Karpas-422 (cell line): ENCODE results near the gene ZNF892. TPM values are rescaled to one million over a fixed set of nuclear protein-coding genes. Genes with fewer than 3 reads are reported as not detected.
"Not testable (repeated sequence)": the region's sequence is repeated elsewhere in the genome, so short reads cannot be mapped to it uniquely, and the experiment has no call there.

Experiments used
- DNase-seq: peaks from one replicate; pipeline ENCODE4 v3.0.0-alpha.2; 2015
- H2AFZ ChIP-seq: fragments of 200-600 bp; sonication (generic); 2 replicates; pipeline ENCODE4 v1.6.1; 2014; ENCODE audit warnings: antibody characterized with exemption, low read length, mixed read lengths
- H3K27ac ChIP-seq: fragments of 200-600 bp; sonication (generic); 2 replicates; pipeline ENCODE4 v1.5.1; 2014; ENCODE audit warnings: mild to moderate bottlenecking, low read length, moderate library complexity
- H3K27me3 ChIP-seq: fragments of 200-600 bp; sonication (generic); 2 replicates; pipeline ENCODE4 v1.6.1; 2014; ENCODE audit warnings: low read length, mixed read lengths
- H3K36me3 ChIP-seq: fragments of 200-600 bp; sonication (generic); 2 replicates; pipeline ENCODE4 v1.6.1; 2014; ENCODE audit warnings: low read length, mixed read lengths; ENCODE audit not compliant: insufficient read depth
- H3K4me1 ChIP-seq: fragments of 200-600 bp; sonication (generic); 2 replicates; pipeline ENCODE4 v1.6.1; 2014; ENCODE audit warnings: mild to moderate bottlenecking, low read length, mixed read lengths
- H3K4me2 ChIP-seq: fragments of 200-600 bp; sonication (generic); 2 replicates; pipeline ENCODE4 v1.6.1; 2014; ENCODE audit warnings: low read length, low read depth, mild to moderate bottlenecking; ENCODE audit not compliant: poor library complexity, severe bottlenecking
- H3K4me3 ChIP-seq: fragments of 200-600 bp; sonication (generic); 2 replicates; pipeline ENCODE4 v1.5.1; 2014; ENCODE audit warnings: mild to moderate bottlenecking, antibody characterized with exemption, low read length, mixed read lengths
- H3K79me2 ChIP-seq: fragments of 200-600 bp; sonication (generic); 2 replicates; pipeline ENCODE4 v1.6.1; 2014; ENCODE audit warnings: mild to moderate bottlenecking, low read length, mixed read lengths
- H3K9ac ChIP-seq: fragments of 200-600 bp; sonication (generic); 2 replicates; pipeline ENCODE4 v1.6.0; 2014; ENCODE audit warnings: low read length
- H3K9me2 ChIP-seq: fragments of 200-600 bp; sonication (generic), shearing (Covaris generic); replicated peaks from 2 replicates; pipeline ENCODE4 v1.6.0; 2014; ENCODE audit warnings: mild to moderate bottlenecking, low read length, moderate library complexity; ENCODE audit not compliant: insufficient read depth
- H3K9me3 ChIP-seq: fragments of 300-700, 200-600 bp; sonication (generic); 2 replicates; pipeline ENCODE4 v1.6.1; 2014; ENCODE audit warnings: low read length, mixed read lengths
- H4K20me1 ChIP-seq: fragments of 200-600 bp; sonication (generic); 2 replicates; pipeline ENCODE4 v1.6.1; 2014; ENCODE audit warnings: mild to moderate bottlenecking, antibody characterized with exemption, low read length, low read depth; ENCODE audit not compliant: insufficient read depth
- total RNA-seq: library from RNA; depleted of rRNA; stranded (reverse); fragments of >200 nt; shearing (Covaris generic); gene quantifications from 2 replicates; pipeline ENCODE4 v1.2.3, GENCODE V29; 2014; ENCODE audit warnings: low replicate concordance; rRNA removed

Gene ZNF892
- total RNA-seq, 1 experiment from 2014 or later: 1.1 TPM

DNA sequence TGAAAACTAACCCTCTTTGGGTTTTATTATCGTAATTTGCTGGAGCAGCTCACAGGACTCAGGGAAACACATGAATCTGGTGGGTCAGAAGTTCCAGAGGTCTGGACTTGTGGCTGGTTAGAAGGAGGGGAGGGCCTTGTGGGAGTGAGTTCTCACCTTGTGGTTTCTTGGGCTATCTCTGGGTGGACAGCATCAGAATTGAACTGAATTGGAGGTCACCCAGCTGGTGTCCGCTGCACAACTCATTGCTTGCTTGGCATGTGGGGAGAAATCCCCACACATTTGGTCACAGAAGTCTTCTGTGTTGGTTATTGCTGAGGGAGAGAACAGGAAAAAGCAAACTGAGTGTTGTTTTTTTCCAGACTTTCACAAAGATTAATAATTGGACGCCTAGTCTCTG, 27.5 kb downstream of the ZNF892 start:
- Histone ChIP-seq H3K4me1 (no peaks in the 10 kb centered on the region), H3K9me2 (no peaks in the 10 kb centered on the region), H3K27me3 (no peaks in the 10 kb centered on the region), H3K4me3 (no peak overlapping the region), H3K36me3 (no peaks in the 10 kb centered on the region), H3K4me2 (no peak overlapping the region), H3K27ac (no peak overlapping the region), H4K20me1 (no peaks in the 10 kb centered on the region), H2AFZ (no peak overlapping the region), H3K9me3 (no peaks in the 10 kb centered on the region), H3K79me2 (no peaks in the 10 kb centered on the region), H3K9ac (no peak overlapping the region)
- DNase-seq: no peak

DNA sequence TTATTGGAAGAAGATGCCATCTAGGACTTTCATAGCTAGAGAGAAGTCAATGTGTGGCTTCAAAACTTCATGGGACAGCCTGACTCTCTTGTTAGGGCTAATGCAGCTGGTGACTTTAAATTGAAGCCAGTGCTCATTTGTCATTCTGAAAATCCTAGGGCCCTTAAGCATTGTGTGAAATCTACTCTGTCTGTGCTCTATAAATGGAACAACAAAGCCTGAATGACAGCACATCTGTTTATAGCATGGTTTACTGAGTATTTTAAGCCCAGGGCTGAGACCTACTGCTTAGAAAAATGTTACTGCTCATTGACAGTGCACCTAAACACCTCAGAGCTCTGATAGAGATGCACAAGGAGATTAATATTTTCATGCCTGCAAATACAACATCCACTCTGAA, 30.8 kb downstream of the ZNF892 start:
- Histone ChIP-seq H3K9me2 (no peaks in the 10 kb centered on the region), H3K79me2 (no peaks in the 10 kb centered on the region), H3K4me1 (no peaks in the 10 kb centered on the region), H2AFZ (no peak overlapping the region), H3K27ac (no peak overlapping the region), H3K4me3 (no peak overlapping the region), H3K4me2 (no peak overlapping the region), H3K9ac (no peak overlapping the region), H3K9me3 (no peaks in the 10 kb centered on the region), H4K20me1 (no peaks in the 10 kb centered on the region), H3K27me3 (no peaks in the 10 kb centered on the region), H3K36me3 (no peaks in the 10 kb centered on the region)
- DNase-seq: no peak

DNA sequence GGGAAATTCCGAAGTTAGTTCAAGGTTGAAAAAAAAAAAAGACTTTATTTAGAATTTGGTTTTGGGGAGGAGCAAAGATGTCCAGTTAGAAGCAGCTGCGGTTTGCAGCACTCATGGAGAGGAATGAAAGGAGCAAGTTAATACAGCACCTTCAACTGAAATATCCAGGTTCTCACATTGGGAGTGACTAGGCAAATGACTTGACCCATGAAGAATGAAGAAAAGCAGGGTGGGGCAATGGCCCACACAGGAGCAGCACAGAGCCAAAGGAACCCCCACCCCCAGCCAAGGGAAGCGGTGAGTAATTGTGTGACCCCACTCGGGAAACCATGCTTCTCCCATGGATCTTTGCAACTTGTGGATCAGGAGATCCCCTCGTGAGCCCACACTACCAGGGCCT, 32.8 kb downstream of the ZNF892 start:
- Histone ChIP-seq H3K79me2 (no peaks in the 10 kb centered on the region), H3K9me3 (no peaks in the 10 kb centered on the region), H3K4me2 (no peak overlapping the region), H3K9me2 (no peaks in the 10 kb centered on the region), H3K4me1 (no peaks in the 10 kb centered on the region), H3K9ac (no peak overlapping the region), H2AFZ (no peak overlapping the region), H3K36me3 (no peaks in the 10 kb centered on the region), H3K27ac (no peak overlapping the region), H3K27me3 (no peaks in the 10 kb centered on the region), H3K4me3 (no peak overlapping the region), H4K20me1 (no peaks in the 10 kb centered on the region)
- DNase-seq: no peak

DNA sequence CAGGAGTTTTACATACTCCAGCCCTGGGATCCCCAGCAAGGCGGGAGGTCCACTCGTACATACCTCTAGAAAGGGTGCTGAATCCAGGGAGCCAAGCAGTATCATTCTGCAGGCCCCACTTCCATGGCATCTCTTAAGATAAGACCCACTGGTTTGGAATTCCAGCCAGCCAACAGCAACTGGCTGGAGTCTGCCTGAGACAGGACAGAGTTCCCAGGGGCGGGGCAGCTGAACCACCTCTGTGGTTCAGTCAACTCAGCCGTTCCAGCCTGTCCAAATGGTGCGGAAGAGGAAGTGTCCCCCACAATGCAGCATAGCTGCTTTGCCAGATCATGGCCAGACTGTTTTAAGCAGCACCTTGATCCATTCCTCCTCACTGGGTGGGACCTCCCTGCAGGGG, 33.2 kb downstream of the ZNF892 start:
- Histone ChIP-seq H3K4me2 (no peak overlapping the region), H3K27ac (no peak overlapping the region)

DNA sequence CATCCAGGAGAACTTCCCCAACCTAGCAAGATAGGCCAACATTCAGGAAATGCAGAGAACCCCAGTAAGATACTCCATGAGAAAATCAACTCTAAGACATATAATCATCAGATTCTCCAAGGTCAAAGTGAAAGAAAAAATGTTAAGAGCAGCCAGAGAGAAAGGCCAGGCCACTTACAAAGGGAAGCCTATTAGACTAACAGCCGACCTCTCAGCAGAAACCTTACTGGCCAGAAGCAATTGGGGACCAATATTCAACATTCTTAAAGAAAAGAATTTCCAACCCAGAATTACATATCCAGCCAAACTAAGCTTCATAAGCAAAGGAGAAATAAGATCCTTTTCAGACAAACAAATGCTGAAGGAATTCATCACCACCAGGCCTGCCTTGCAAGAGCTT, 34.8 kb downstream of the ZNF892 start:
- not testable (repeated sequence) for H2AFZ ChIP-seq, H3K27me3 ChIP-seq, H3K4me3 ChIP-seq, H3K9me3 ChIP-seq, H3K4me2 ChIP-seq, H3K4me1 ChIP-seq, H3K9ac ChIP-seq, H3K9me2 ChIP-seq, H3K79me2 ChIP-seq, H3K36me3 ChIP-seq, H3K27ac ChIP-seq, H4K20me1 ChIP-seq, DNase-seq

More for the DNA sequence above, 33.2 kb downstream of the ZNF892 start:
- H3K9me2 ChIP-seq: no peaks in the 10 kb centered on the region
- no peak for DNase-seq
- H2AFZ ChIP-seq: no peak overlapping the region
- no peaks in the 10 kb centered on the region for H3K36me3 ChIP-seq
- H3K27me3 ChIP-seq: no peaks in the 10 kb centered on the region
- H3K79me2 ChIP-seq: no peaks in the 10 kb centered on the region
- H3K9me3 ChIP-seq: no peaks in the 10 kb centered on the region
- no peaks in the 10 kb centered on the region for H3K4me1 ChIP-seq
- no peak overlapping the region for H3K4me3 ChIP-seq
- no peak overlapping the region for H3K9ac ChIP-seq
- H4K20me1 ChIP-seq: no peaks in the 10 kb centered on the region

Other genes with a start within 250 kb of the ZNF892 start
- gene MAL, start 181.8 kb upstream of the ZNF892 start, total RNA-seq: not detected in 2 replicates
- gene MRPS5, start 85.7 kb upstream of the ZNF892 start, total RNA-seq: 59.5 and 98.4 TPM in 2 replicates
- 9.5 and 15.0 TPM in 2 replicates for gene ZNF514, start 47.7 kb upstream of the ZNF892 start, total RNA-seq
- 3.8 and 7.1 TPM in 2 replicates for gene ZNF2, start 41.7 kb upstream of the ZNF892 start, total RNA-seq
- 0.07 and 0.72 TPM in 2 replicates for gene PROM2, start 66.9 kb downstream of the ZNF892 start, total RNA-seq
- 0.18 TPM in 1 of 2 replicates, not detected in the other for gene KCNIP3, start 89.8 kb downstream of the ZNF892 start, total RNA-seq
- 22.5 and 34.2 TPM in 2 replicates for gene FAHD2A, start 195.2 kb downstream of the ZNF892 start, total RNA-seq